HepG2 (cell line): Measurements from ENCODE around the gene TST.

ENCODE experiments used
- CTCF ChIP-seq: sonication (generic); formaldehyde crosslinking; IDR thresholded peaks from 2 replicates; pipeline ENCODE4 v1.5.0; 2020; ENCODE audit warnings: mild to moderate bottlenecking, missing genetic modification reagents, moderate library complexity
- FOXO4 ChIP-seq: sonication (generic); formaldehyde crosslinking; conservative IDR thresholded peaks from 2 replicates; pipeline ENCODE4 v1.8.1; 2023; ENCODE audit warnings: missing genetic modification reagents
- NKX3-1 ChIP-seq: sonication (generic); formaldehyde crosslinking; IDR thresholded peaks from 2 replicates; pipeline ENCODE4 v1.5.0; 2020; ENCODE audit warnings: missing genetic modification reagents
- POLR2AphosphoS5 ChIP-seq: IDR thresholded peaks from 2 replicates; pipeline ENCODE4 v1.6.1; 2012; ENCODE audit warnings: low read depth, low read length
- RAD51 ChIP-seq: fragments of 450-650 bp; IDR thresholded peaks from 2 replicates; pipeline ENCODE4 v1.6.1; 2016; ENCODE audit warnings: borderline replicate concordance
- YY1 ChIP-seq: IDR thresholded peaks from 2 replicates; pipeline ENCODE4 v1.6.1; 2011; ENCODE audit warnings: low read length, low read depth, moderate library complexity, mild to moderate bottlenecking; ENCODE audit not compliant: insufficient read depth, insufficient replicate concordance
- ZKSCAN5 ChIP-seq: sonication (generic); formaldehyde crosslinking; IDR thresholded peaks from 2 replicates; pipeline ENCODE4 v1.5.1; 2020; ENCODE audit warnings: mild to moderate bottlenecking, missing genetic modification reagents
- ZNF232 ChIP-seq: sonication (generic); formaldehyde crosslinking; IDR thresholded peaks from 2 replicates; pipeline ENCODE4 v1.4.0; 2020; ENCODE audit warnings: missing genetic modification reagents, borderline replicate concordance
- ZNF687 ChIP-seq: sonication (generic); formaldehyde crosslinking; IDR thresholded peaks from 2 replicates; pipeline ENCODE4 v1.5.1; 2020; ENCODE audit warnings: mild to moderate bottlenecking, missing genetic modification reagents, moderate library complexity
- ZNF709 ChIP-seq: sonication (generic); formaldehyde crosslinking; IDR thresholded peaks from 2 replicates; pipeline ENCODE4 v1.5.0; 2020; ENCODE audit warnings: mild to moderate bottlenecking, missing genetic modification reagents

- TF ChIP-seq ZNF232 (no peak), FOXO4 (CRISPR knock-in tag) (no peak), NKX3-1 (CRISPR knock-in tag) (no peak), CTCF (no peak), YY1 (no peak), POLR2AphosphoS5 (no peak), ZNF687 (CRISPR knock-in tag) (no peak), ZKSCAN5 (CRISPR knock-in tag) (no peak), ZNF709 (CRISPR knock-in tag) (no peak), RAD51 (no peak)
These were observed 7.8 kb downstream of the TST start for GRCh38 chr22:37011472-37011871.
